ENCODE results near the gene RASL10B. TPM values are rescaled to one million over a fixed set of nuclear protein-coding genes. Genes with fewer than 3 reads are reported as not detected.

RASL10B gene
- polyA plus RNA-seq, 1 donor from 2014 or later: 10.7 TPM

Other genes with a start within 250 kb of the RASL10B start
- gene SLFN12L, start 194.0 kb upstream of the RASL10B start, polyA plus RNA-seq: not detected in 2 replicates
- gene SLFN14, start 170.8 kb upstream of the RASL10B start, polyA plus RNA-seq: not detected in 2 replicates
- gene PEX12, start 153.1 kb upstream of the RASL10B start, polyA plus RNA-seq: 3.8 and 7.3 TPM in 2 replicates
- 59.5 and 65.1 TPM in 2 replicates for gene AP2B1, start 144.3 kb upstream of the RASL10B start, polyA plus RNA-seq
- 0.38 and 1.2 TPM in 2 replicates for gene GAS2L2, start 21.6 kb downstream of the RASL10B start, polyA plus RNA-seq
- not detected in 2 replicates for gene C17orf50, start 29.2 kb downstream of the RASL10B start, polyA plus RNA-seq
- 0.31 TPM in 1 of 2 replicates, not detected in the other for gene MMP28, start 64.0 kb downstream of the RASL10B start, polyA plus RNA-seq
- gene TAF15, start 77.8 kb downstream of the RASL10B start, polyA plus RNA-seq: 45.8 and 50.9 TPM in 2 replicates
- not detected in 2 replicates for gene HEATR9, start 137.3 kb downstream of the RASL10B start, polyA plus RNA-seq
- not detected in 2 replicates for gene CCL5, start 148.7 kb downstream of the RASL10B start, polyA plus RNA-seq
- gene RDM1, start 199.1 kb downstream of the RASL10B start, polyA plus RNA-seq: not detected in 2 replicates
- gene LYZL6, start 212.1 kb downstream of the RASL10B start, polyA plus RNA-seq: not detected in 2 replicates
- gene CCL16, start 249.9 kb downstream of the RASL10B start, polyA plus RNA-seq: not detected in 2 replicates

All from neural cell (in vitro differentiated cells).